HG03342 (cell line): ENCODE results near the gene PPIA.
"Not testable (repeated sequence)": the region's sequence is repeated elsewhere in the genome, so short reads cannot be mapped to it uniquely, and the experiment has no call there.

Experiments
- ATAC-seq: cut with Tn5 transposase; IDR thresholded peaks from one replicate; pipeline ENCODE4 v1.9.1; 2021; ENCODE audit warnings: mild to moderate bottlenecking, moderate library complexity; ENCODE audit not compliant: unreplicated experiment

Gene PPIA

DNA sequence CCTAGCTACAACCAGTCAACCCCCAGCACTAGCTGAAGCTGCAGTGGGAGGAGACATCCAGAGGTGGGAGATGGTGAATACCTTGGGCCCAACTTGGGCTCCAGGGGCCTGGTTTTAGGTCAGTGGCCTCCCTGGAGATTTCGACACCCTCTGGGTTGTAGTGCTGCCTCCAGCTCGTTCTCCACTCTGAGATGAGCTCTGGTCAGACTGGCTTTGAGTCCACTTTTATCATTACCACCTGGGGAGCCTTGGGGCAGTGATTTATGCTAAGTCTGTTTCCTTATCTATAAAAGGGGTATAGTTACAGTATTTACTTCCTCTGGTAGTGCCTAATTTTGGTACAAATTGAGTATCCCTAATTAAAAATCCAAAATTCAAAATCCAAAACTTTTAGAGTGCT, 22.8 kb downstream of the PPIA start:
- no peak for ATAC-seq

DNA sequence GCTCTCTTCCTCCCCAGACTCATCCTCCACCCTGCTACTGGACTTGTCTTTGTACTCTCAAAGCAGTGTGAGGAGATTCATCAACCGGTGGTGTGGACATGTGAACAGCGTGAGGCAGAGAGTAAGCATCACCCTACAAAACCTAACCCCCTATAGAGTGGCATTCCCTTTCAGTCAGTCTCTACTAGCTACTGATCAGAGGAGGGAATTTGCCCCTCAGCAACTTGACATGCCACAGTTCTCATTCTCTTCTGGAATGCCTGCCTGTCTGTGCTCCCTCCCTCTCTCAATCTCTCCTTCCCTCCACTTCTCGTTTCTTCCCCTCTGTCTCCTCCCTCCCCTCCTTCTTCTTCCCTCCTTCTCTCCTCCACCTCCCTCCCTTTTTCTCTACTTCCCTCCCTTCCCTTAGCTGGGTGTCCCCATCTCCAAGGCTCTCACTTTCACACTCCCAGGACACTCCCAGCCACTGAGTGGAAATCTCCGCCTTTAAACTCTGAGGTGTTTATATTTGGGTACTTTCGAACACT, 26.8 kb downstream of the PPIA start:
- ATAC-seq, result no peak

DNA sequence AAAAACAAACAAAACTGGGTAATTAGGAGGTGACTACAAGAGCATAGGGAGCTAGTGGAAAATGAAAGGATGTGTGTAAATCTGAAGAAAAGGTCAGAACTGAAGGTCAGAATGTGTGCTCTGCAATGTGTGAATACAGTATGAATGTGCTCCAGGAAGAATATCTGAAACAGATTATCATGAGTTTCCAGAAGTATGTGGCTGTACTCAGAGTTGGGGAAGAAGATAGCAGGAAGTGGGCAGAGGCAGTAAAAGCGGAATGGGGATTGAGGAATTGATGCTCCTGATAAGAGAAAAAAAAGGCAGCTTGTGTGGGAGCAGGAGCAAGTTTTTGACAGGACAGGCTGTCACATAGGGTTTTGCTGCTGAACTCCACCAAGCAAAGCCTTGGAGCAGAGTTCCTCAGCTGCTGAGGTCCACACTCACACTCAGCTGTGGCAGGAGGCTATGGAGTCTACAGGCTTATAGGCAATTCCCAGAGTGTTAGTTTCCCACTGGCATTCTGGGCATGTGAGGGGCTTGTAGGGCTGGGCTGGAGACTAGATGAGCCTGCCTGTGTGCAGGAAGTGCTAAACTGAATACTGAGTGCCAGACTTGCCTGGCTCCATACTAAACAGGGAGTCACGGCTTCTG, 28.5 kb downstream of the PPIA start:
- no peak for ATAC-seq

DNA sequence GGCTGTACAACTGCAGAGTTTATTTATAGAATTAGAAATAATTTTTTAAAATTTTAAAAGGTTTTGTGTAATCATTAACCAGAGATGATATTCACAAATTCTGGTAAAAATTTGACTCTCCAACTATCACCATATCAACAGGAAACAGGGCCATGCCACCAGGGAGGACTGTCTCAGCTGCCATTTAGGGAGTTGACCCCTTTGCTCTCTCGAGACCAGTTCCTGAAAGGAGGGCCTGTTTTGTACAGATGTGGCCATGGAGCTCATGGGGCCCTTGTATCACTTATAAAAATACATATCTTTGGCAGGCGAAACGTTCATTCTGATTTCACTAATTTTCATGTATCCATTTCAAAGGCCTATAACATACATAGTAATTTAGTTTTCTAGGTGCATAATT, 31.1 kb downstream of the PPIA start:
- ATAC-seq, result no peak

DNA sequence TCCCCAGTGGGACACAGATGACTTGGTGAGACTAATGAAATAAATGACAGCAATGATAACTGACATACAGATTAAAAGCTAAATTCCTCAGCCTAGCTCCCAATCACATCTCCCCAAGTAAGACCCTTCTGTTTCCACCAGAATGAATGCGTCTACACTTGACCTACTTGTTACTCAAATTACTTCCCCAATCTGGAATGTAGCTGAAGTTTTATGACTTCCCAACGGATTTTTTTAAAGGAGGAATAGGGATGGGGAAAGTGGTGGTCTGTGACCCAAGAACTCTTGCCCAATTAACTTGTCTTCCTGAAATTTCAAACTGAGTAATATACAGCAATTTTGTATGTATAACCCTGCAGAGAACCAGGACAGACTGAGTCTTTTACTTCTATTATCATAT, 42.3 kb downstream of the PPIA start:
- ATAC-seq, result no peak

DNA sequence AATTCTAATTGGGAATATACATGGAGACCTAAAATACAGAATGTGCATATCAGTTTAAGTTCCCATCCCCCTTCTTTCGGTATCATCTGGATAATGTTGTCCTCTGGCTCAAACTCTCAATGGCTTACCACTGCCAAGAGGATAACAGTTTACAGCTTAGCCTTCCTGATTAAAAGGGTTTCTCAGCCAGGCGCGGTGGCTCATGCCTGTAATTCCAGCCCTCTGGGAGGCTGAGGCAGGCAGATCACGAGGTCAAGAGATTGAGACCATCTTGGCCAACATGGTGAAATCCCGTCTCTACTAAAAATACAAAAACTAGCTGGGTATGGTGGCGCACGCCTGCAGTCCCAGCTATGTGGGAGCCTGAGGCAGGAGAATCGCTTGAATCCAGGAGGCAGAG, 46.2 kb downstream of the PPIA start:
- not testable (repeated sequence) for ATAC-seq

DNA sequence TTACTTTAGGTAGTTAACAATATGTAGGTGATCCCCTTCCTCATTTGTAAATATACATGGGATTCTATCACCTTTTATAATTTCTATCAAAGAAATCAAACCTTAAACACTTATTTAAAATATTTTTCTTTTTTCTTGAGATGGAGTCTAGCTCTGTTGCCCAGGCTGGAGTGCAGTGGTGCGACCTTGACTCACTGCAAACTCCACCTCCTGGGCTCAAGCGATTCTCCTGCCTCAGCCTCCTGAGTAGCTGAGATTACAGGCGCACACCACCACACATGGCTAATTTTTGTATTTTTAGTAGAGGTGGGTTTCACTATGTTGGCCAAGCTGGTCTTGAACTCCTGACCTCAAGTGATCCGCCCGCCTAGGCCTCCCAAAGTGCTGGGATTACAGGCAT, 47.0 kb downstream of the PPIA start:
- not testable (repeated sequence) for ATAC-seq

DNA sequence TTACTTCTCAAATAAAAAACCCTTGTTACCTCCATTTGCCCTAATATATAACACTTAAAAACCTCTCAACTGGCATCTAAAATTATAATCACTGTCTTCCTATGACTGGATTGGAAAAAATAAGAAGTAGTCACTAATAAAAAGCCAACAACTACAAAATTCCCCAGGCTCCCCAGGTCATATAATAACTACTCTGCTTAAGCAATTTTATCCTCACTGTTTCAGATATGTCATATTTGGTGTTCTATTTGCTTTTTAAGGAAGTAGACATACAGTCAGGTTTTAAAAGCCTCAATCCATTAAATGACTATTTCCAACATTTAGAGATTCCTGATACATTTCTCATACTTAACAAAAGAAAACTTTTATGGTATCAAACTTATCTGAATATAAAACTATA, 49.0 kb downstream of the PPIA start:
- no peak for ATAC-seq

DNA sequence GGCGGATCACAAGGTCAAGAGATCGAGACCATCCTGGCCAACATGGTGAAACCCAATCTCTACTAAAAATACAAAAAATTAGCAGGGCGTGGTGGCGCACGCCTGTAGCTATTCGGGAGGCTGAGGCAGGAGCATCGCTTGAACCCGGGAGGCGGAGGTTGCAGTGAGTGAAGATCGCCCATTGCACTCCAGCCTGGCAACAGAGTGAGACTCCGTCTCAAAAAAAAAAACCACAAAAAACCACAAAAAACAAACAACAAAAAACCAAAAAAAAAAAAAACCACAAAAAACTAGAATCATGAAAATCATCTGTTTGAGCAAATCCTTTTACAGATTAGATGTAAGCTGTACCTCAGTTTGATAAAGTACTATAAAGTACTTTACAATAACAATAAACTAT, 49.9 kb downstream of the PPIA start:
- not testable (repeated sequence) for ATAC-seq

DNA sequence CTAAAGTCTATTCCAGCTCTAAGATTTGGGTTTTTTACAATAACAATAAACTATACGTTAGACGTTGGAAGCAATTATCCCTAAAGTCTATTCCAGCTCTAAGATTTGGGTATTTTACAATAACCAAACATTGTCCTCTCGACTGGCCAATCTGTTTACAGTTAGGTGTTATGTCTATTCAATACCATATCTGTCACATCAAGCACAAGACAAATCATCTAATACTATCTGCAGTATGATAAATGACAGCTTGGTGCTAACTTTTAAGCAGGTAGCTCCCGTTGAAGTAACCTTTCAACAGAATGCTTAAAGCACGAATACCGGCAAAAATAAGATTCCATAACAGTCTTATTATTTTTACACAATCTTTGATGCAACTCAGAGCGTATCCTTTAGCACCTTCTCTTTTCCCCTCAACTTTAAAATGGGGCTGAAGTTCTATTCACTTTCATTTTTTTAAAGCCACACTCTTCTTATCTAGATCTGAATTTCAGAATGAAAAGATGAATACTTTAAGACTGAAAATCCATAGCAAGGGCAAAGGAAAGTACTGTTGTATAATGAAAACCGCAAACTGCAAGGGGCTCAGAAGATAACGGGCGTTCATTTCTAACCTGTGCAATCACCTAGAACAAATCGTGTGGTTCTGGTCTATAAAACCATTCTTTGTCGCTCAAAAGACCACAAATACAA, 50.5 kb downstream of the PPIA start:
- ATAC-seq, result no peak

DNA sequence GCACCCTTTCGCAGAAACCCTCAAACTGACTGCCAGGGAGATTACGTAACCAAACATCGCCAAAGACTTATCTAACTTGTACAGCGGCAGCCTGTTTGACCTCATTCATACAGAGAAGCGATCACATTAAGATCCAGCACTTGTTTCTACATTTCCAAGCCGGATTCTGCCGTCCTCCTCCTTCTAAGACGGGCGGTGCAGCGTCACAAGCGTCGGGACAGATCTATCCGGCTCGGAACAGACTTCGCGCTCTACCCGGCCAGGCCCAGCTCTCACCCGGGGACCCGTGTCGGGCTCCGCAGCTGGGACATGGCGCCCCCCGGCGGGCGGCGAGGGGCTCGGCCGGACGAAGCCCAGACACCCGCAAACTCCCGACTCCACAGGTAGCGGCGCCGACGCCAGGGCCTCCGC, 51.0 kb downstream of the PPIA start:
- ATAC-seq, result peak; percentile 70

DNA sequence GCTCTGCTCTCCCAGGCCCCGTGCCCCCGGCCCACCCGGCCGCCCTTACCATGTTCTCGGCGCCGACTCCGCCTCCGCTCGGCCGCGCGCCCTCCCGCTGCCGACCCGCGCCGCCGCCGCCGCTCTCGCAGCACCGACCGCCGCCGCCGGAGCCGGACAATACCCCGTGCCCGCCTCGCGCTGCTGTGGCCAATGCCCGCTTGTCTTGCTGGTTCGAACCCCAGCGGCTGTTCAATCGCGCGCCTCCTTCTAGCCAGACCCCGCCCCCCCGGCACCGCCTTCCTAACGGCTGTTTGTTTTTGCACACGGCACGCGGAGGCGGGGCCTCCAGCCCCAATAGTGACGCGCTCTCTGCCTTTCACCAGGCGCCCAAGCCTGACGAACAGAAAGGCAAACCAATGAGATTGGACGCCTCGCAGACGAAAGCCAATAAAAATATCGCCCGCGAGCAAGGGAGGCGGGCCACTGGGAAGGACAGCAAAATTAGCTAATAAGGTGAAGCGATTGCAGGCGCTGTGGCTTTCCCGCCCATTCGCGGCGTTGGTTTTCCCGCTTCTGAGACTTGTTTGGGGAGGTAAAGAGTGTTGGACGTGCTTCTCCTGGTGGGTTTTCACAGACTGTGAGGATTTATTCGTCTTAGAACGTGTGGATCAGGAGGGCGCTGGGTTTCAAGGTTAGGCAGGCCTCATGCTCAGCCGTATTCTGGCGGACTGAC, 51.6 kb downstream of the PPIA start, which contains the start of gene H2AZ2:
Gene H2AZ2 (minus strand): TSS at position 168 of the 715 bp plus-strand sequence. CDS start 116 bp downstream, at position 52.
- peak; percentile 83 for ATAC-seq

DNA sequence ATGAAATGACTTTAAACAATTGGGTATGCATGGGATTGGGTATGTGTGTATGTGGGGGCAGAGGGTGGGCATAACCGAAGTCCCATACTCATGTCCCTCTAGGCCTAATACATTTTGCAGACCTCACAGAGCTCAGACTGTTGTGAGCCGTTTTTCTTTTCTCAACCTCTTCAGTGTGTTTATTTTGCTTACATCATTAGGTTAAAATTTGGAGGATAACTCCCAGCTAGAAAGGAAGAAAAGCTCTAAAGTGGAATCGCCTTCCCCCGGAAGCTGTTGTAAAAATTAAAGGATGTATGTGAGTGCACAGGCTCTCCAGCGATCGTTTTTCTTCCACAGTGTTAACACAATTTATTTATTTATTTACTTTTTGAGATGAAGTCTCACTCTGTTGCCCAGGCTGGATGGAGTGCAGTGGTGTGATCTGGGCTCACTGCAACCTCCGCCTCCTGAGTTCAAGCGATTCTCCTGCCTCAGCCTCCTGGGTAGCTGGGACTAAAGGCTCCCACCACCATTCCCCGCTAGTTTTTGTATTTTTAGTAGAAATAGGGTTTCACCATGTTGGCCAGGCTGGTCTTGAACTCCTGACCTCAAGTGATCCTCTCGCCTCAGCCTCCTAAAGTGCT, 52.9 kb downstream of the PPIA start:
- no peak for ATAC-seq

DNA sequence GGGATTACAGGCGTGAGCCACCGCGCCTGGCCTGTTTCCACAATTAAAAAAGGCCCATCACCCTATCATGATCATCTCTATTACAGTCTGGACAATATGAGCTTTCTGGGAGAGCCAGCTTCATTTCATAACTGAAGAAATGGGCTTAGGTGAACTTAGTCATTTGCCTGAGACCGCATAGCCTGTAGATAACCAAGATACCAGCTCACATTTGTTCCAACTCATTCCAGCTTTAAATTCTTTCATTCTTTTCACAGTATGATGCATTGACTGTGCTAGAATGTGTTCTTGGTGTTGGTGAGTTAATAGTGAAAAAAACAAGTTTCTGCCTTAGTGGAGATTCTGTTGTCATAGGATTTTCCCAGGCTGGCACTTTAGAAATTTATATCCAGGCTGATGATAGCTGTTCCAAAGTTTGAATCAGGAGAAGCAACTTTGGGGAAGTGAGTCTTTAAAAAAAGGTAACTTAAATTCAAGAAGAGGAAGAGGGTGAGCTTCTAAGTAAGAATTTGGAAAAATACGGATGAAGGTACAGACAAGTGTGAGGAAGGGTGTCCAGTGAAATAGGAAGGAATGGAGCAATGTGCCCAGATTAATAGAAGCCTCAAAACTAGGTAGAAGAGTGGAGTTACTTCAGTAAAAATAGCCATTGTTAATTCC, 53.5 kb downstream of the PPIA start:
- no peak for ATAC-seq

DNA sequence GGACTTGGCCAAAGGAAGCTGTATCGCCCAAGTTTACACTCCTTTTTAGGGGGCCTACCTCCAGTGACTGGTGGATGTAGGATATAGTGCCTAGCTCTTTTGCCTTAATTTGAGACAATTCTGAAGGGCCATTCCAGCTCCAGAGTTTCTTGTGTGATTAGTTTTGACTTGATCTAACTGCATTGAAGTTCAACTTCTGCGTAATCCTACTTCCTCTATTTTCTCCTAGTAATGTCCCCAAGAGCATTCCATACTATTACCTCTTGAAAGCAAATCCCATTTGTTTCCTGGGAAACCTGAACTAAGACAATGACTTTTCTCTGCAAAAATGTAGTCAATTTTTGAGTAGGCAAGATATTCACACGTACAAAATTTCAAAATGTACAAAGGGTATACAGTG, 56.1 kb downstream of the PPIA start:
- no peak for ATAC-seq
